NCI-H524 treated with DMSO at 0.1 percent for 48 hours (cell line): Measurements from ENCODE around the gene STING1.
"Not testable (repeated sequence)": the region's sequence is repeated elsewhere in the genome, so short reads cannot be mapped to it uniquely, and the experiment has no call there.

Experiments used
- DNase-seq: peaks from one replicate; lab custom pipeline; 2025; lab: John Stamatoyannopoulos, UW

STING1 gene

GRCh38 chr5:139503036-139503817 is 20.7 kb upstream of the STING1 start:
- DNase-seq = not testable (repeated sequence)

- no peak for DNase-seq
Measured at GRCh38 chr5:139501381-139501780, 18.8 kb upstream of the STING1 start.

- DNase-seq = no peak
Measured at GRCh38 chr5:139495638-139496435, 13.3 kb upstream of the STING1 start.

GRCh38 chr5:139494832-139495231 is 12.3 kb upstream of the STING1 start:
- DNase-seq = no peak

- no peak for DNase-seq
Measured at GRCh38 chr5:139494256-139494655, 11.7 kb upstream of the STING1 start.

- no peak for DNase-seq
Measured at GRCh38 chr5:139492700-139493192, 10.2 kb upstream of the STING1 start.

- no peak for DNase-seq
Measured at GRCh38 chr5:139488260-139488659, 5.7 kb upstream of the STING1 start.

GRCh38 chr5:139486201-139486600 is 3.6 kb upstream of the STING1 start:
- no peak for DNase-seq

- not testable (repeated sequence) for DNase-seq
Measured at GRCh38 chr5:139482890-139483208, 291 bp upstream of the STING1 start.

- DNase-seq = no peak
Measured at GRCh38 chr5:139481580-139482049, 943 bp downstream of the STING1 start.

- no peak for DNase-seq
Measured at GRCh38 chr5:139481122-139481533, 1.4 kb downstream of the STING1 start.

- not testable (repeated sequence) for DNase-seq
Measured at GRCh38 chr5:139479729-139480128, 2.8 kb downstream of the STING1 start.

- not testable (repeated sequence) for DNase-seq
Measured at GRCh38 chr5:139478657-139479423, 3.7 kb downstream of the STING1 start.

- no peak for DNase-seq
Measured at GRCh38 chr5:139475865-139476617, 6.5 kb downstream of the STING1 start.

GRCh38 chr5:139474890-139475791 is 7.4 kb downstream of the STING1 start:
- peak; percentile 97 for DNase-seq

- no peak for DNase-seq
Measured at GRCh38 chr5:139473565-139473964, 9.0 kb downstream of the STING1 start.

- no peak for DNase-seq
Measured at GRCh38 chr5:139473105-139473504, 9.5 kb downstream of the STING1 start.

GRCh38 chr5:139472386-139473030 is 10.1 kb downstream of the STING1 start:
- DNase-seq = no peak

- no peak for DNase-seq
Measured at GRCh38 chr5:139470821-139471300, 11.7 kb downstream of the STING1 start, which contains the start of gene SMIM33. SMIM33 (plus strand) TSS chr5:139471004; CDS start chr5:139471122, 118 bp downstream.
